ENCODE data around the gene TASP1.

DNA sequence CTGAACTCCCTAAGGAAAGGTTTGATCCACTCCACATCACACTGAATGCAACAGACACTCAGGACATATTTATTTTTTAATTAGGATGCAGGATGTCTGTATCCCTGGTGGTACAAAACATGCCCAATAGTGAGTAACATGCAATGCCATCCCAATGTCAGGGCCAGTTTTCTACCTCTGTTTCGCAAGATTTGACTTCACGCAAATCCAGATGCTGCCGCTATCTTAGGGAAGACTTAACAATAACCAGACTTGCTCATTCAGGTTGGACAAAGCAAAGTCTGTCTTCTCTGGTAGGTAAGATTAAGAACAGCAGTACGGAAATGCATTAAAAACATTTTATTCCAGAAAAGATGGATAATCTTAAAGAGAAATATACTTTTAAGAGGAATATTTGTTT is 103.1 kb downstream of the TASP1 start:
- TF ChIP-seq POLR2A (IDR thresholded peaks at IDR 0.05), result no peak
- TF ChIP-seq, protein P1, sequence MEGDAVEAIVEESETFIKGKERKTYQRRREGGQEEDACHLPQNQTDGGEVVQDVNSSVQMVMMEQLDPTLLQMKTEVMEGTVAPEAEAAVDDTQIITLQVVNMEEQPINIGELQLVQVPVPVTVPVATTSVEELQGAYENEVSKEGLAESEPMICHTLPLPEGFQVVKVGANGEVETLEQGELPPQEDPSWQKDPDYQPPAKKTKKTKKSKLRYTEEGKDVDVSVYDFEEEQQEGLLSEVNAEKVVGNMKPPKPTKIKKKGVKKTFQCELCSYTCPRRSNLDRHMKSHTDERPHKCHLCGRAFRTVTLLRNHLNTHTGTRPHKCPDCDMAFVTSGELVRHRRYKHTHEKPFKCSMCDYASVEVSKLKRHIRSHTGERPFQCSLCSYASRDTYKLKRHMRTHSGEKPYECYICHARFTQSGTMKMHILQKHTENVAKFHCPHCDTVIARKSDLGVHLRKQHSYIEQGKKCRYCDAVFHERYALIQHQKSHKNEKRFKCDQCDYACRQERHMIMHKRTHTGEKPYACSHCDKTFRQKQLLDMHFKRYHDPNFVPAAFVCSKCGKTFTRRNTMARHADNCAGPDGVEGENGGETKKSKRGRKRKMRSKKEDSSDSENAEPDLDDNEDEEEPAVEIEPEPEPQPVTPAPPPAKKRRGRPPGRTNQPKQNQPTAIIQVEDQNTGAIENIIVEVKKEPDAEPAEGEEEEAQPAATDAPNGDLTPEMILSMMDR (IDR thresholded peaks at IDR 0.05), result no peak
